ENCODE results near the gene FBXL7.

Gene FBXL7

GRCh38 chr5:15679161-15679560 is 179.2 kb downstream of the FBXL7 start:
- no peak for FAIRE-seq
- no peak for DNase-seq (ENCODE audit: insufficient read length, low spot score)
- no peak for TF ChIP-seq CTCF (IDR thresholded peaks at IDR 0.05; ENCODE audit: insufficient read depth, missing control alignments)

- DNase-seq (ENCODE audit: insufficient read length, low spot score) (no peak), FAIRE-seq (no peak)
- TF ChIP-seq CTCF (IDR thresholded peaks at IDR 0.05; ENCODE audit: insufficient read depth, missing control alignments), result no peak
These were observed 180.5 kb downstream of the FBXL7 start for GRCh38 chr5:15680455-15680854.

- TF ChIP-seq CTCF (IDR thresholded peaks at IDR 0.05; ENCODE audit: insufficient read depth, missing control alignments), result no peak
- DNase-seq (ENCODE audit: insufficient read length, low spot score), result no peak
- no peak for FAIRE-seq
These were observed 182.1 kb downstream of the FBXL7 start for GRCh38 chr5:15682122-15682521.

- TF ChIP-seq CTCF (IDR thresholded peaks at IDR 0.05; ENCODE audit: insufficient read depth, missing control alignments), result no peak
- DNase-seq (ENCODE audit: insufficient read length, low spot score) (no peak), FAIRE-seq (no peak)
These were observed 182.6 kb downstream of the FBXL7 start for GRCh38 chr5:15682566-15682965.

GRCh38 chr5:15683332-15683731 is 183.4 kb downstream of the FBXL7 start:
- no peak for TF ChIP-seq CTCF (IDR thresholded peaks at IDR 0.05; ENCODE audit: insufficient read depth, missing control alignments)
- DNase-seq (ENCODE audit: insufficient read length, low spot score) (no peak), FAIRE-seq (no peak)

- DNase-seq (ENCODE audit: insufficient read length, low spot score), result no peak
- no peak for FAIRE-seq
- TF ChIP-seq CTCF (IDR thresholded peaks at IDR 0.05; ENCODE audit: insufficient read depth, missing control alignments), result no peak
These were observed 187.4 kb downstream of the FBXL7 start for GRCh38 chr5:15687401-15687800.

- no peak for FAIRE-seq
- TF ChIP-seq CTCF (IDR thresholded peaks at IDR 0.05; ENCODE audit: insufficient read depth, missing control alignments), result no peak
- no peak for DNase-seq (ENCODE audit: insufficient read length, low spot score)
These were observed 189.9 kb downstream of the FBXL7 start for GRCh38 chr5:15689836-15690235.
